OCI-LY1 (cell line): Measurements from ENCODE around the gene DPH5.

ENCODE experiments used
- CTCF ChIP-seq: fragments of 200-600 bp; sonication (generic), shearing (Covaris generic); IDR thresholded peaks from 2 replicates; pipeline ENCODE4 v1.5.1; 2017; ENCODE audit warnings: mild to moderate bottlenecking, antibody characterized with exemption, low read length, moderate library complexity, mixed read lengths
- EZH2 ChIP-seq: fragments of 200-600 bp; sonication (generic), shearing (Covaris generic); IDR thresholded peaks from 2 replicates; pipeline ENCODE4 v1.8.0; 2017; ENCODE audit warnings: borderline replicate concordance, mixed run types, mild to moderate bottlenecking, antibody characterized with exemption, low read length, moderate library complexity, mixed read lengths

GRCh38 chr1:101008229-101008834 is 17.3 kb downstream of the DPH5 start:
- no peak for TF ChIP-seq CTCF
- no peak for TF ChIP-seq EZH2
